HepG2 (cell line): ENCODE data around the gene HMCN1.

Experiments used
- ATF1 ChIP-seq: IDR thresholded peaks from 2 replicates; pipeline ENCODE4 v1.6.1; 2016; ENCODE audit warnings: mild to moderate bottlenecking, control low read depth
- HNF4G ChIP-seq, 2 experiments: sonication (generic) in 1 of 2; formaldehyde crosslinking in 1 of 2; IDR thresholded peaks; 2 replicates each; pipeline versions ENCODE4 v1.4.0 to v1.6.1; 2011 to 2020; ENCODE audit warnings: borderline replicate concordance in 2 of 2, low read depth in 2 of 2, mild to moderate bottlenecking in 2 of 2, low read length in 1 of 2, missing genetic modification reagents in 1 of 2, moderate library complexity in 1 of 2
- KAT7 ChIP-seq: IDR thresholded peaks from 2 replicates; pipeline ENCODE4 v1.6.1; 2018; ENCODE audit warnings: borderline replicate concordance, missing compliant biosample characterization
- ZNF264 ChIP-seq: sonication (generic); formaldehyde crosslinking; IDR thresholded peaks from 2 replicates; pipeline ENCODE4 v1.4.0; 2020; ENCODE audit warnings: missing genetic modification reagents
- TF ChIP-seq, protein P1 (sequence below): sonication (generic); formaldehyde crosslinking; IDR thresholded peaks from 2 replicates; pipeline ENCODE4 v1.8.0; 2022; ENCODE audit warnings: low read depth, missing genetic modification reagents

DNA sequence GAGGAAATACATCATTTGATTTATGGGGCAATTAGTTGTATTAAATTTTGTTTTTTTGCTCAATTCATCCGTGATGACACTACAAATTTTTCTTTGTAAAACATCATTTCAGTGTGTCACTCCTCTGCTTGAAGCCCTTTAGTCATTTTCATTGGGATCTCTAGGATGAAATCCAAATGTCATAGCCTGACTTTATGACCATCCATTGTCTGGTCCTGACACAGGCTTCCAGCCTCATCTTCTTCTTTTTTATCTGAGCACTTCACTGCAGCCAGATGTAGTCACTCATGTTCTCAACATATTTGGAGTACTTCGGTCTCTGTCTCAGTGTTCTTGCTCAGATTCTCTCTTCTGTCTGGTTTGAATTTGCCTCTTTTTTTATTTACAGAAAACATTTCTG, 173.1 kb downstream of the HMCN1 start:
- TF ChIP-seq KAT7 (CRISPR knock-in tag) = no peak
- no peak for TF ChIP-seq HNF4G (IDR thresholded peaks at IDR 0.05; ENCODE audit: borderline replicate concordance, low read depth, low read length)
- no peak for TF ChIP-seq HNF4G (CRISPR knock-in tag; IDR thresholded peaks at IDR 0.05; ENCODE audit: borderline replicate concordance, low read depth)
- TF ChIP-seq, protein P1, sequence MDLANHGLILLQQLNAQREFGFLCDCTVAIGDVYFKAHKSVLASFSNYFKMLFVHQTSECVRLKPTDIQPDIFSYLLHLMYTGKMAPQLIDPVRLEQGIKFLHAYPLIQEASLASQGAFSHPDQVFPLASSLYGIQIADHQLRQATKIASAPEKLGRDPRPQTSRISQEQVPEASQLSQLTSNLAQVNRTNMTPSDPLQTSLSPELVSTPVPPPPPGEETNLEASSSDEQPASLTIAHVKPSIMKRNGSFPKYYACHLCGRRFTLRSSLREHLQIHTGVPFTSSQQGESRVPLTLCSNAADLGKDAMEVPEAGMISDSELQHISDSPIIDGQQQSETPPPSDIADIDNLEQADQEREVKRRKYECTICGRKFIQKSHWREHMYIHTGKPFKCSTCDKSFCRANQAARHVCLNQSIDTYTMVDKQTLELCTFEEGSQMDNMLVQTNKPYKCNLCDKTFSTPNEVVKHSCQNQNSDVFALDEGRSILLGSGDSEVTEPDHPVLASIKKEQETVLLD (CRISPR knock-in tag) = no peak
- no peak for TF ChIP-seq ZNF264 (CRISPR knock-in tag)
- no peak for TF ChIP-seq ATF1 (CRISPR knock-in tag)
